CD4-positive, alpha-beta T cell treated with Interleukin-17A for 4 hours (primary cell): Measurements from ENCODE around the gene FRRS1L.

Experiments used
- DNase-seq: peaks from one replicate; pipeline ENCODE4 v3.0.0-alpha.2; 2020; ENCODE audit warnings: mixed read lengths

Gene FRRS1L

DNA sequence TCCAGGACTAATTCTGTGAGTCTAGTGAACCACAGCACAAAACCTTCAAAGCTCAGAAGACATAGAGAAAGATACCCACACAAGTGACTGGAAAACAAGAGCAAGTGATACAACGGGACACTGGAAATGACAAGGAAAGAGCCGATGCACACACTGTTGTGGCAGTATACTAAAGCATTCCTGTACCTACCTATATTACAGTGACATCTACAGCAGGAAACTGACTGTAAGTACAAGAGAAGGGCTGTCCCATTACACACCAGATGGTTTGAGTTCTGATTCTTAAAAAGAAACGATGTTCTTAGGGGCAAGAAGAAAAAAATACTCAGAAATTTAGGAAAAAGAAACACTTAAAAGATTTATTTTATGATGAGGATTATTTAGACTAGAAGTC is 65.8 kb downstream of the FRRS1L start:
- DNase-seq: peak; percentile 31

DNA sequence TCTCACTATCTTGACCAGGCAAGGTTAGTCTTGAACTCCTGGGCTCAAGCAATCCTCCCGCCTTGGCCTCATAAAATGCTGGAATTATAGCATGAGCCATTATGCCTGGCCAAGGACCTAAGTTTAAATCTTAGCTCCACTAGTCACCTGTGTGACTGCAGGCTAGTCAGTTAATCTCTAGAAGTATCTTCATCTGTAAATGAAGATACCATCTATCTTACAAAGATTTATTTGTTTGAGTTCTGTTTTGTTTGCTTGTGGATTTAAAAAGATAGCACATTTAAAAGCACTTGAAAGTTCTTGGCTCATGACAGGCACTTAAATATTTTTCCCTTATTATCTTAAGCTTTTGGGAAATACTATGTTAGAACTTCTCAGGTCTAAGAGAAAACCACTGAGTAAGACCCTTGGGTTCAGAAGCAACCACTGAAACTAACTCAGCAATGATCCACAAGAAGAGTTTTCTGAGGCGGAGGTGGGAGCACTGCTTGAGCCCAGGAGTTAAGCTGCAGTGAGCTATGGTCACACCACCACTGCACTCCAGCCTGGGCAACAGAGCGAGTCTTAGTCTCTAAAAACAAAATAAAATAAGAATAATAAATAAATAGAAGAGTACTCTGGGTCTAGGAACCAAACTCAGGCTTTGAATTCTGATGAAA is 66.4 kb downstream of the FRRS1L start:
- no peak for DNase-seq

DNA sequence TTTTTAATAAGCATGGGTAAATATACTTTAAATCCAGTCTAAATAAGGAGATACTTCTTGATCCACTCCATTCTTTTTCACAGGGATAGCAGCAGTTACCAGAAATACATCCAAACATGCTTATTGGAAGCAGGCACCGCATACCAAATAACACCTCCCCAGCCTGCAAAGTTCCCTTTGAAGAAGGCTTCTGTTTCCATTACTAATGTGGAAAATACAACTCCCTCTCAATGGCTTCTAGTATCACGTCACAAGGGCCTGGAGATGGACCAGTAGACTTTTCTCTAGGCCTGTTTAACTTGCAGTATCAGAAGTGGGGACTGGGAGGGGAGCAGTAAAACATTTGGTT is 68.1 kb downstream of the FRRS1L start:
- no peak for DNase-seq

DNA sequence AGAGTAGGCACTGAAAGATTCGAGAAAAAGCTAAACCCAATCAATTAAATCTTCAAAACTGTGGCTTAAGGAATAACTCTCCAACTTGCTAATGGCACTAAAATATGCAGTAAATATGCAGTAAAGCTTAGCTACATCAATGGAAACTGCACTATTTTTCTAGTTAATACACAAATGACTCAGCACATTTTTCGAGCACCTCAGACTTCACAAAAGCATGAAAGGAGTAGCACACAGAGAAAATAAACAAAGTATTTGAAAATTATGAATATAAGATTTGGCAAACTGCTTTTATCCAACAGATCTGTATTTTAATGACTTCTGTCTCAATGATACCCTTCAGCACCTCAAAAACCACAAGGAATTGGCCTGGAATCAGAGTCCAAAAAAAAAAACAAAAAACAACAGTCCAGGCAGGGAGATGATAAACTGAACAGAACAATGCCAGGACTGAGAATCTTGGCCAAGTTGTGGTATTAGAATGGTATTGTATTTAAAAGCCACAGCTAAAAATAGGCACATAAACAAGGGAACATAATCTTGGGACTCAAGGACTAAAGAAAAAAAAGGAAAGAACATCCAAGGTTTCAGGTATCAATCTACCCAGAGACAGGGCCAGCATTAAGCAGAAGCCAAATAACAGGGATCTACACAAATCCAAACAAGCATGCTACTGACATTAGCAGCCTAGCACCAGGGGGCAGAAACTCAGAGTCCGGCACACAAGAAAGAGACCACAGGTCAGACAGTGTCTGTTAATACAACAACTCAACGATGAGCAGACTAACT is 68.7 kb downstream of the FRRS1L start:
- DNase-seq: no peak

DNA sequence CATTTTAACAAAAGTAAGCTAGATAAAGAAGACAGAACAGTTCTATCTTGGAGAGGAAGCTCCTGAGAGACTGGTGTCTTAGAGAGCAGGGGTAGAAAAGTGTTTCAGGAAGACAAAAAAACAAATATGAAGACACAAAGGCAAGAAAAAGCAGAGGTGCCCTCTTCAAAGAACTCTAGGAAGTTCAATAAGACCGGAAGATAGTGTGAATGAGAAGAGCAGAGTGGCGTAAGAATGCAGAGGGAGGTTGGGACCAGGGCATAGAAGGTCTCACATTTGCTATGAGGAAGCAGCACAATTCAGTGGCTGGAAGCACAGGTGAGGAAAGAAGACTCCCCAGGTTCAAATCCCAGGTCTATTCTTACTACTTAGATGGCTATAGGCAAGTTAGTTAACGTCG is 69.9 kb downstream of the FRRS1L start:
- peak; percentile 37 for DNase-seq

DNA sequence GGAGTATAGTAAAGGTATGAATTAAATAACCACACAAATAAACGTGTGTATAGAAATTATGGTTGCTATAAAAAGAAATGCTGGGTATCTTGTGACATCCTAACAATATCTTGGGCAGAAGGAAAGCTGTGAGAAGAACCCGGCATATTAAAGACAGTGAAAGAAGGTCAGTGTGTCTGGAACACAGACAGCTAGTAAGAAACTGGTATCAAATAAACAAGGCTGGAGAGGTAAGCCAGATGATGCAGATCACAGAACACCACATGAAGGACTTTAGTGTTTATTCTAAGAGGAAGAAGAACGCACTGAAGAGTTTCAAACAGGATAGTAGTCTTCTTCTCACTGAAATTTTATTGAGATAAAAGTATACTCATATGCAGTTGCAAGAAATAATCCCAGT is 71.7 kb downstream of the FRRS1L start:
- no peak for DNase-seq

DNA sequence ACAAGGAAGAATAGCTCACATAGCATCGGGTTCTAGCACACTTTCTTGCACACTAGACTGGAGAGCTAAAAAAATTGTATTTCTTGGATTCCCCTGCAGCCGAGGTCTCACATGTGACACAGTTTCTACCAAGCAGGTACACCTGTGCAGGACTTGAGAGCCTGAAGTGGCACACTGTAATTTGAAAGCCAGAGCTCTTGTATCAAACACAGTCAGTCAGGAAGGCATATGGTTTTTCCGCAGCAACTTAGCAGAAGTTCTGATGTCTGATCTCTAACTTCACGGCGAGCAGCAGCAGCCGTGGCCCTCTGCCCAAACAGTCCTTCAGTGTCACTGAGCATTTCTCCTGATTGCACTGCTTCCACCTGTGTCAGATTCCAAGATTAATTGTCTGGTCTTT is 72.8 kb downstream of the FRRS1L start:
- DNase-seq: no peak

DNA sequence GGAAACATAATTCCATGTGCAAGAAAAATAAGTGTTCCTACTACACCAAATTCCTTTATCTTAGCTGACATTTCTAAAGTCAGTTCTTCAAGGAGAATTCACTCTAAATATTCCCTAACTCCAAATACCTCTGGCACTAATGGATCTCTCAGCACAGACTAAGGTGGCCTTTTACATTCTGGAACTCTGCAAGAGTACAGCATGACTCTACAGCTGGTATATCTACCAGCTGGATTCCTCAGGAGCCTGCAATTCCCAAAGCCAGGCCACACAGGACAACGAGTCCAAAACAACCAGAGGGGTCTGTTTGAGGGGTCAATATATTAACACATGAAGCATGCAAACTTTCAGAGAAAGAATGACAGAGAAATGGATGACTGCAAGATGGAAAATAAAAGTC is 74.5 kb downstream of the FRRS1L start:
- no peak for DNase-seq

DNA sequence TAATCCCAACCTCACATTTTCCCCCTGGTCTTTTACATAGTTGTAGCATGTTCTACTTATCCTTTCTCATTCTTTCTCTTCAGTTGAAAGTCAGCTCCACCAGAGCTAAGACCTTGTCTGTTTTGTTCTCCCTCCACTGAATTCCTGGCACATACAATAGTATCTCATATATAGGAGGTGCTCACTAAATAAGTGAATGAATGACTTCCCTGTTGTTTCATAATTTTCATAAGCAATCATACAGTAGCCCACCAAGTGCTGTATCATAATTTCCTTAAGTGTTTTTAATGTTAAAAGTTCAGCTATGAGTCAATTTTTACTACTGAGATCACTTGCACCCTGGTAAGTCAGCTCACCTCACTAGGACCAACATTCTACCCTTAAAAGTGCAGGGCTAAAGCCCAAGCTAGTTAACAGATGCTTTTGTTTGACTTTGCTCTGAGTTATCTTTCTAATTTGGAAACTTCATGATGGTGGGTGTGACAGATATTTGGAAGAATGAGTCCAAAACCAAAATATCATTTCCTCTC is 74.9 kb downstream of the FRRS1L start:
- no peak for DNase-seq

DNA sequence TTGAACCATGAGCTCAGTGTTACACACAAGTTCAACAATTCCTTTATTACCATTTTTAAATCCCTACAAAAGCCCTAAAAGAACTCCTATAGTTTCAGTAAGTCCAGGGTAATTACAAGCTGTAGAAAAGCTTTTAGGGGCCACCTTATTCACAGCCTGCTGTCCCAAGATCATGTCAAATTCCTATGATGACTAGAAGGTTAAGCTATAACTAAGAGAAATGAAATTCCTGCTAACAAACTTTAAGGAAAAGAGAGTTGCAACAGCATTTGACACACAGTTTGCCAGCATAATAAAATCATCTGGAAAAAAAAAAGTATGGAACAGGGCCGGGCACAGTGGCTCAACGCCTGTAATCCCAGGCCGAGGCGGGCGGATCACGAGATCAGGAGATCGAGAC is 78.8 kb downstream of the FRRS1L start:
- DNase-seq: no peak

DNA sequence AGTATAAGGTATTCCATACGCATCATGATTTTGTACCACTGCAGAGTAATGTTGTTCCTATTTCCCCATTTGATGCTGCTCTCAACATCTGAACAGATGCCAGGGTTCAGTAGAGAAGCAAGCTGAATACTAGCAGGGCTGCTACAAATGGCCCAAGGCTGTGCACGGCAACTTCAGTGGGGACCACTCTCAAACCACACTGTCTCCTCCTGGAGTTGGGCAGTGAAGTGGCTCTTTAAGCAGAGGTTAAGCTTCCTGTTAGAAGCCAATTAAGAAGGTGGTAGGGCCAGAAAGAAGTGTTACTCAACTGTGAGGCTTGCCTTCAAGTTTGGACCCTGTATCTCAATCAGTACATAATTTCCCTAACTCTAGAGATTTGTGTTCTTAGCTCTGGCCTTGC is 79.3 kb downstream of the FRRS1L start:
- no peak for DNase-seq

DNA sequence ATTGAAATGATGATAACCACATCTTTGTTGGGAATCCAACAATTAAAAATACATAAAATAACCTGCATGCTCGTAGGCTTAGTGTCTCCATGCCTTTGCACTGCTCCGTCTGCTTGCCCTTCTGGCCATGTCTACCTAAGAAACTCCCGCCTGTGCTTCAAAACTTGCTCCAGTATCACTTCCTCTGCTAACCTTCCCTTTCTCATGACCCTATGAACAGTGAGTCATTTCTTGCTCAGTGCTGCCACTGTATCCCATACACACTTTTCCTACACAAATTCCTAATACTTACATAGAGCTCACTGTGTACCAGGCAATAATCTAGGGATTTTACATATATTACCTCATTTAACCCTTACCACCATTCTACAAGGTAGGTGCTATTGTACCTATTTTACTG is 80.8 kb downstream of the FRRS1L start:
- DNase-seq: no peak

DNA sequence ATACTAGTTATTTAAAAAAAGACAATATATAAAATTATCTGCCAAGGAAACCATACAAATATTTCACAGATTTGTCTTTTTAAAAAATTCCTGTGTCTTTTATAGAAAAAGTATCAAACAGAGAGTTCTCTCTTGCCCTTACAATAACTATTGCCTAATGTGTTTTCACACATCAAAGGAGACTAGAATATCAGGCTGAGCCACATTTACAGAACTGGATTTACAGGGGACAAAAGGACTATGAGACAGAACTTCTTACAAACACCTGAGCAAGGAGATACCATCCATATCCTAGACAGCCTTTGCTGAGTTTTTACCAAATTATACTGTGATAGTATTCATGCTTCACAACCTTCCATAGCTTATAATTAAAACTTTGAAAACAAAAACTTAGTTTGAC is 81.5 kb downstream of the FRRS1L start:
- DNase-seq: no peak

DNA sequence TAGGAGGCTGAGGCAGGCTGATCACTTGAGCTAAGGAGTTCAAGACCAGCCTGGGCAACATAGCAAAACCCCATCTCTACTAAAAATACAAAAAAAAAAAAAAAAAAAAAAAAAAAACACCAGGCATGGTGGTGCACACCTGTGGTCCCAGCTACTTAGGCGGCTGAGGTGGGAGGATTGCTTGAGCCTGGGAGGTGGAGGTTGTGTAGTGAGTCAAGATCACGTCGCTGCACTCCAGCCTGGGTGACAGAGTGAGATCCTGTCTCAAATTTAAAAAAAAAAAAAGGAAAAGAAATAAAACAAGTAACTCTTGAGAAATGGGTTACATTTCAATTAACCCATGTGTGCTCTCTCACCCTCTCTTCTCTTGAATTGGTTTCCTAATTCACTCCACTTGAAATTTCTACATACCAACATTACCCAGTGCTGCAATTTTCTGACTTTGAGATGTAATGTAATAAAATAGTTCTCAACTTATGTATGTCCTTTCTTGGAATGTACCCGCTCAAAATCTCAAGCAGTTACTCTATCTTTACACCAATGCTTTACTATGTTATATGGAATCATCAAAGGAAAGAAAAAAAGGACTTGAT is 83.1 kb downstream of the FRRS1L start:
- DNase-seq: no peak

DNA sequence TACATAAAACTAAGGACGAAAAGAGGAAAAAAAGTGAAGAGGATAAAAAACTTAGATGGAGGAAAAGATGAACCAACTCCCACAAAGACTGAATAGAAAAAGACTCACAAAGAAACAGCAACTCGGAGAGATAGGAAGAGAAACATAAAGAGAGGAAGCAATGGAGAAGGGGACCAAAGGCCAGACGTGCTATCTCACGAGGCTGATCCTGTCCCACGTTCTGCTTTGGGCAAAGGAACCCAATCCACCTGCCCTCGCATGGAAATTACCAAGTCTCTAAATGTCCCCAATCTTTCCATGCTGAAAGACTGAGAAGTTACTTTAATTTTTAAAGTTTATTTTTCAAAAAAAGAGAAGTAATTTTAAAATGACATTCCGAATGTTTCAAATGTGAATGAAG is 83.9 kb downstream of the FRRS1L start:
- no peak for DNase-seq

DNA sequence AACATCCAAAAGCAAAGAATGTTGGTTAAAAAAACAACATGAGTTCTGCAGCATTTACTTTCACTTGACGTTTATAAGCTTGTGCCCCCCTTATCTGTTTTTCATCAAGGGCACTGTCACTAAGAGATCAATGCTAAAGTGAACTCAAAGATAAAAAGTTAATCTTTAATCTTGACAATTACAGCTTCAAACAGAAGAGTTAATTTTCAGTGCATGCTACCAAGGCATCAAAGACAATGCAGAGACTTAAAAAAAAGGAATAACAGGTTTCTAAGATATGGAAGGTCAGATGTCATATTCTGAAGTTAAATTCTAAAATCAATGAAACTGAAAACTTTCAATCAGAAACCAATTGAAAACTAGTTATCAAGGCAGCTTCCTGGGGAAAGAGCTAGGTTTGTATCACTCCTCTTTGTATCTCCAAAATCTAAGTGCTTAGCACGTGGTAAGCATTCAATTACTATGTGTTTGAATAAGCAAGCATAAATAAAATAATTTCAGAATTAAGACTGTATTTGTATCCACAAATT is 84.9 kb downstream of the FRRS1L start:
- no peak for DNase-seq
